GM12878 (cell line): Measurements from ENCODE around the gene C16orf95. TPM values are rescaled to one million over a fixed set of nuclear protein-coding genes. Genes with fewer than 3 reads are reported as not detected.

Experiments
- BCLAF1 ChIP-seq: fragments of 450-650 bp; IDR thresholded peaks from 2 replicates; pipeline ENCODE4 v1.6.1; 2017; ENCODE audit warnings: antibody characterized with exemption, mild to moderate bottlenecking, moderate library complexity
- CREM ChIP-seq: IDR thresholded peaks from 2 replicates; pipeline ENCODE4 v1.6.1; 2014; ENCODE audit warnings: antibody characterized with exemption, low read depth
- GABPA ChIP-seq: IDR thresholded peaks from 2 replicates; pipeline ENCODE4 v1.6.1; 2014; ENCODE audit warnings: antibody characterized with exemption, low read depth, mild to moderate bottlenecking, inconsistent platforms
- IRF5 ChIP-seq: fragments of 450-650 bp; IDR thresholded peaks from 2 replicates; pipeline ENCODE4 v1.6.1; 2017; ENCODE audit warnings: borderline replicate concordance
- LARP7 ChIP-seq: fragments of 450-650 bp; IDR thresholded peaks from 2 replicates; pipeline ENCODE4 v1.6.1; 2017; ENCODE audit warnings: mild to moderate bottlenecking
- MTA3 ChIP-seq: IDR thresholded peaks from 2 replicates; pipeline ENCODE4 v1.6.1; 2012; ENCODE audit warnings: low read length, inconsistent platforms, borderline replicate concordance
- RAD21 ChIP-seq: IDR thresholded peaks from 2 replicates; pipeline ENCODE4 v1.6.1; 2011; ENCODE audit warnings: mild to moderate bottlenecking, low read depth, low read length, moderate library complexity; ENCODE audit not compliant: insufficient read depth
- RELB ChIP-seq: fragments of 450-650 bp; IDR thresholded peaks from 2 replicates; pipeline ENCODE4 v1.6.1; 2017; ENCODE audit warnings: low read depth, mild to moderate bottlenecking, moderate library complexity
- TAF1 ChIP-seq: IDR thresholded peaks from 2 replicates; pipeline ENCODE4 v1.6.1; 2011; ENCODE audit warnings: mild to moderate bottlenecking, low read depth, low read length, borderline replicate concordance
- TARDBP ChIP-seq: IDR thresholded peaks from 2 replicates; pipeline ENCODE4 v1.6.1; 2016; ENCODE audit warnings: borderline replicate concordance
- USF1 ChIP-seq: IDR thresholded peaks from 2 replicates; pipeline ENCODE4 v1.6.1; 2011; ENCODE audit warnings: borderline replicate concordance, low read depth, mild to moderate bottlenecking, moderate library complexity, mixed read lengths, low read length; ENCODE audit not compliant: insufficient read depth; ENCODE audit errors: extremely low read length
- ZNF274 ChIP-seq: IDR thresholded peaks from one replicate; pipeline ENCODE4 v1.8.0; 2011; ENCODE audit not compliant: insufficient read length, insufficient read depth
- polyA plus RNA-seq, 11 experiments: library from polyadenylated mRNA; depleted of rRNA in 4 of 11; unstranded in 6 of 11; stranded (reverse) in 5 of 11; fragments of >200 nt; fragmentation: Nextera tagmentation in 4 of 11; fragmentation: Illumina TruSeq in 1 of 11; extraction: Ambion mirVana in 4 of 11; extraction: Trizol in 1 of 11; gene quantifications; 1 replicate in 1 of 11; 2 replicates in 10 of 11; pipeline versions ENCODE4 v1.2.1 to v1.2.3, GENCODE V29; 2011 to 2016; ENCODE audit warnings: inconsistent platforms in 2 of 11, missing spikeins in 2 of 11, low read depth in 1 of 11
- total RNA-seq, 4 experiments: library from RNA; depleted of rRNA in 3 of 4; stranded (reverse); fragments of >200 nt in 3 of 4; fragmentation: Illumina TruSeq in 1 of 4; extraction: Trizol in 1 of 4; gene quantifications; 2 replicates each; pipeline versions ENCODE4 v1.2.1 to v1.2.3, GENCODE V29; 2013 to 2021

The C16orf95 gene
- total and polyA plus RNA-seq, 10 of the 15 experiments (the other 5 are each of a cell fraction or from before 2014, with no cell fraction given): 0.90 to 22.7 (median 6.0) TPM

- TF ChIP-seq RELB (no peak), TARDBP (no peak), TAF1 (no peak), ZNF274 (no peak), BCLAF1 (no peak), LARP7 (no peak), GABPA (no peak), IRF5 (no peak), USF1 (no peak), MTA3 (no peak), RAD21 (no peak), CREM (no peak)
Measured at GRCh38 chr16:87343753-87344050, 26.5 kb upstream of the C16orf95 start (continued).
